ENCODE data around the gene VAC14. TPM values are rescaled to one million over a fixed set of nuclear protein-coding genes. Genes with fewer than 3 reads are reported as not detected.

The VAC14 gene
- total RNA-seq, 2 donors from 2014 or later, result 26.5 to 27.7 TPM

- 63 to 71% methylated on average over 12 to 16 of the region's 16 CpGs for WGBS, 2 donors
- H3K27ac ChIP-seq, result no peak overlapping the region
- intact Hi-C loops (cut with DNase I), result loop anchor here (10.0 kb wide), 1 partner anchor 265 kb away; no protein-coding TSS in a partner anchor
- no peak for ATAC-seq
- H3K36me3 ChIP-seq (replicated peaks in 1 of 2; ENCODE audit: insufficient read depth in 1 of 2, low read depth in 2 of 2), result peaks cover 0 to 4% of the 10 kb centered on the region in 2 donors
- TF ChIP-seq CTCF (IDR thresholded peaks at IDR 0.05), result no peak
- no peak for TF ChIP-seq POLR2A (IDR thresholded peaks at IDR 0.05)
- DNase-seq, result no peak
- no peaks in the 10 kb centered on the region for H3K27me3 ChIP-seq
- H3K9me3 ChIP-seq, result no peaks in the 10 kb centered on the region
- no peaks in the 10 kb centered on the region for H3K4me1 ChIP-seq
- no peak overlapping the region for H3K4me3 ChIP-seq
These were observed 140.8 kb downstream of the VAC14 start for GRCh38 chr16:70659953-70660671.

- Histone ChIP-seq H3K27ac (no peak overlapping the region), H3K27me3 (no peaks in the 10 kb centered on the region), H3K4me3 (no peak overlapping the region), H3K4me1 (no peaks in the 10 kb centered on the region), H3K36me3 (replicated peaks in 1 of 2; ENCODE audit: insufficient read depth in 1 of 2, low read depth in 2 of 2) (peaks cover 0 to 4% of the 10 kb centered on the region in 2 donors), H3K9me3 (no peaks in the 10 kb centered on the region)
- no peak for TF ChIP-seq CTCF (IDR thresholded peaks at IDR 0.05)
- TF ChIP-seq POLR2A (IDR thresholded peaks at IDR 0.05), result no peak
- intact Hi-C loops (cut with DNase I), result loop anchor here (10.0 kb wide), 1 partner anchor 265 kb away; no protein-coding TSS in a partner anchor
- DNase-seq (no peak), ATAC-seq (no peak)
- 74 to 76% methylated on average over 9 to 11 of the region's 12 CpGs for WGBS, 2 donors
These were observed 141.4 kb downstream of the VAC14 start for GRCh38 chr16:70659546-70659945.

GRCh38 chr16:70658921-70659320, 142.0 kb downstream of the VAC14 start:
- Histone ChIP-seq H3K4me3 (no peak overlapping the region), H3K9me3 (no peaks in the 10 kb centered on the region), H3K27ac (no peak overlapping the region), H3K36me3 (replicated peaks in 1 of 2; ENCODE audit: insufficient read depth in 1 of 2, low read depth in 2 of 2) (peaks cover 0 to 3% of the 10 kb centered on the region in 2 donors), H3K27me3 (no peaks in the 10 kb centered on the region), H3K4me1 (peaks cover 3% of the 10 kb centered on the region)
- TF ChIP-seq POLR2A (IDR thresholded peaks at IDR 0.05) (no peak), CTCF (IDR thresholded peaks at IDR 0.05) (no peak)
- intact Hi-C loops (cut with DNase I), result loop anchor here (10.0 kb wide), 1 partner anchor 264 kb away; no protein-coding TSS in a partner anchor
- 66 to 67% methylated on average over 5 of the region's 5 CpGs for WGBS, 2 donors
- no peak for DNase-seq
- ATAC-seq, result no peak

- 74 to 80% methylated on average over 6 to 7 of the region's 7 CpGs for WGBS, 2 donors
- H3K27ac ChIP-seq, result no peak overlapping the region
- no peak overlapping the region for H3K4me3 ChIP-seq
- H3K9me3 ChIP-seq, result no peaks in the 10 kb centered on the region
- intact Hi-C loops (cut with DNase I), result loop anchor here (10.0 kb wide), 1 partner anchor 263 kb away; no protein-coding TSS in a partner anchor
- no peaks in the 10 kb centered on the region for H3K36me3 ChIP-seq (replicated peaks in 1 of 2; ENCODE audit: insufficient read depth in 1 of 2, low read depth in 2 of 2)
- ATAC-seq, result no peak
- peaks cover 4% of the 10 kb centered on the region for H3K4me1 ChIP-seq
- DNase-seq, result no peak
- no peaks in the 10 kb centered on the region for H3K27me3 ChIP-seq
- no peak for TF ChIP-seq CTCF (IDR thresholded peaks at IDR 0.05)
- TF ChIP-seq POLR2A (IDR thresholded peaks at IDR 0.05), result no peak
These were observed 143.0 kb downstream of the VAC14 start for GRCh38 chr16:70657956-70658355.
